ENCODE results near the gene MCHR1. TPM values are rescaled to one million over a fixed set of nuclear protein-coding genes. Genes with fewer than 3 reads are reported as not detected.

MCHR1 gene
- total RNA-seq, 1 donor, result under 0.01 TPM

GRCh38 chr22:40659166-40659565 is 20.1 kb upstream of the MCHR1 start:
- no peak for TF ChIP-seq CTCF (IDR thresholded peaks at IDR 0.05; ENCODE audit: insufficient read depth, low read length)
- no peak overlapping the region for H3K4me3 ChIP-seq (ENCODE audit: low read depth, low read length)

GRCh38 chr22:40660730-40661129 is 18.6 kb upstream of the MCHR1 start:
- H3K4me3 ChIP-seq (ENCODE audit: low read depth, low read length), result no peak overlapping the region
- no peak for DNase-seq (ENCODE audit: low read depth)
- no peak for TF ChIP-seq CTCF (IDR thresholded peaks at IDR 0.05; ENCODE audit: insufficient read depth, low read length)

More at GRCh38 chr22:40659166-40659565, 20.1 kb upstream of the MCHR1 start:
- DNase-seq (ENCODE audit: low read depth), result no peak

GRCh38 chr22:40661671-40662070 is 17.6 kb upstream of the MCHR1 start:
- no peak overlapping the region for H3K4me3 ChIP-seq (ENCODE audit: low read depth, low read length)
- no peak for TF ChIP-seq CTCF (IDR thresholded peaks at IDR 0.05; ENCODE audit: insufficient read depth, low read length)
- no peak for DNase-seq (ENCODE audit: low read depth)

GRCh38 chr22:40665312-40665711 is 14.0 kb upstream of the MCHR1 start:
- no peak overlapping the region for H3K4me3 ChIP-seq (ENCODE audit: low read depth, low read length)
- no peak for TF ChIP-seq CTCF (IDR thresholded peaks at IDR 0.05; ENCODE audit: insufficient read depth, low read length)
- peak; percentile 94 for DNase-seq (ENCODE audit: low read depth)

GRCh38 chr22:40666151-40666848 is 13.0 kb upstream of the MCHR1 start:
- peak; percentile 91 for DNase-seq (ENCODE audit: low read depth)
- H3K4me3 ChIP-seq (ENCODE audit: low read depth, low read length), result no peak overlapping the region
- TF ChIP-seq CTCF (IDR thresholded peaks at IDR 0.05; ENCODE audit: insufficient read depth, low read length), result no peak

- DNase-seq (ENCODE audit: low read depth), result peak; percentile 91
- no peak for TF ChIP-seq CTCF (IDR thresholded peaks at IDR 0.05; ENCODE audit: insufficient read depth, low read length)
- H3K4me3 ChIP-seq (ENCODE audit: low read depth, low read length), result no peak overlapping the region
Observed at GRCh38 chr22:40668611-40669411, 10.5 kb upstream of the MCHR1 start.
